Prostate gland (tissue), 2 donors: ENCODE data around the gene B4GALNT1.

ENCODE experiments used
- POLR2A ChIP-seq: fragments of 450-650 bp; IDR thresholded peaks from one replicate; pipeline ENCODE4 v1.6.1; 2016; ENCODE audit warnings: antibody characterized with exemption, mild to moderate bottlenecking
- POLR2AphosphoS5 ChIP-seq: sonication (generic); formaldehyde crosslinking; IDR thresholded peaks from one replicate; pipeline ENCODE4 v1.6.1; 2017; ENCODE audit warnings: antibody characterized with exemption
- TF ChIP-seq, protein P1 (sequence below), 4 experiments: fragments of 200-600 bp in 2 of 4; fragments of 450-650 bp in 2 of 4; sonication (generic) in 2 of 4; IDR thresholded peaks; 1 replicate in 3 of 4; 2 replicates in 1 of 4; pipeline ENCODE4 v1.5.1; 2016 to 2019; ENCODE audit warnings: antibody characterized with exemption in 4 of 4, mild to moderate bottlenecking in 2 of 4, moderate library complexity in 2 of 4

DNA sequence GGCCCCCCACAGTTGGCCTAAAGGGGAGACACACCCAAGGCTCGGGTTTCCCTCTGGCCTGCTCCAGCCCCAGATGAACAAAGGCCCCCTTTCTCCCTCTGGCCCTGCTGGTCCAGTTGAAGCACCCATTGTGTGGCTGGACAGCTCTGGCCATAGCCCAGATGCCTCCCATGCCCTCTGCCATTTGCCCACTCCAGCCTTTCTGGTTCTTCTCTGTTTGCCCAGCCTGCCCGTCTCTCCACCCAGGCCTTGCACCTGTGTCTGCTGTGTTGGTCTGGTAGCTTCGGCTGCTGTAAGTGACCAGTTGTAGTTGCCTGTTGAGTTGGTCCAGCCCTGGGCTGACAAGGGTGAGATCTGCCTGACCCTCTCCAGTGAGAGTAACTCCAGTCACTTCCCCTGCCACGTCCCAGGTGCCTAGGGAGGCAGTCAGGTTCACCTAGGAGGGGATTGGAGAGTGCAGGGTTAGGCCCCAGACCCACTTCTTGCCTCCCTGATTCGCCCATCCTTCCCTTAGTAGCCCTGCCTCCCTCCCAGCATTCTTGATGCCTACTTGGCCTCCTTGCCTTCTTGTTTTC is 3.0 kb downstream of the B4GALNT1 start:
- TF ChIP-seq, protein P1, sequence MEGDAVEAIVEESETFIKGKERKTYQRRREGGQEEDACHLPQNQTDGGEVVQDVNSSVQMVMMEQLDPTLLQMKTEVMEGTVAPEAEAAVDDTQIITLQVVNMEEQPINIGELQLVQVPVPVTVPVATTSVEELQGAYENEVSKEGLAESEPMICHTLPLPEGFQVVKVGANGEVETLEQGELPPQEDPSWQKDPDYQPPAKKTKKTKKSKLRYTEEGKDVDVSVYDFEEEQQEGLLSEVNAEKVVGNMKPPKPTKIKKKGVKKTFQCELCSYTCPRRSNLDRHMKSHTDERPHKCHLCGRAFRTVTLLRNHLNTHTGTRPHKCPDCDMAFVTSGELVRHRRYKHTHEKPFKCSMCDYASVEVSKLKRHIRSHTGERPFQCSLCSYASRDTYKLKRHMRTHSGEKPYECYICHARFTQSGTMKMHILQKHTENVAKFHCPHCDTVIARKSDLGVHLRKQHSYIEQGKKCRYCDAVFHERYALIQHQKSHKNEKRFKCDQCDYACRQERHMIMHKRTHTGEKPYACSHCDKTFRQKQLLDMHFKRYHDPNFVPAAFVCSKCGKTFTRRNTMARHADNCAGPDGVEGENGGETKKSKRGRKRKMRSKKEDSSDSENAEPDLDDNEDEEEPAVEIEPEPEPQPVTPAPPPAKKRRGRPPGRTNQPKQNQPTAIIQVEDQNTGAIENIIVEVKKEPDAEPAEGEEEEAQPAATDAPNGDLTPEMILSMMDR (IDR thresholded peaks at IDR 0.05): no peak
- TF ChIP-seq POLR2A: no peak
- no peak for TF ChIP-seq POLR2AphosphoS5
